HEK293T (cell line): ENCODE results near the gene HDHD5.

Source experiments
- CTBP1 ChIP-seq: fragments of 450-650 bp; IDR thresholded peaks from 2 replicates; pipeline ENCODE4 v1.6.1; 2016; ENCODE audit warnings: borderline replicate concordance
- ZNF384 ChIP-seq: fragments of 450-650 bp; IDR thresholded peaks from 2 replicates; pipeline ENCODE4 v1.6.1; 2016
- TF ChIP-seq, protein P1 (sequence below): fragments of 450-650 bp; IDR thresholded peaks from 2 replicates; pipeline ENCODE4 v1.6.1; 2016

DNA sequence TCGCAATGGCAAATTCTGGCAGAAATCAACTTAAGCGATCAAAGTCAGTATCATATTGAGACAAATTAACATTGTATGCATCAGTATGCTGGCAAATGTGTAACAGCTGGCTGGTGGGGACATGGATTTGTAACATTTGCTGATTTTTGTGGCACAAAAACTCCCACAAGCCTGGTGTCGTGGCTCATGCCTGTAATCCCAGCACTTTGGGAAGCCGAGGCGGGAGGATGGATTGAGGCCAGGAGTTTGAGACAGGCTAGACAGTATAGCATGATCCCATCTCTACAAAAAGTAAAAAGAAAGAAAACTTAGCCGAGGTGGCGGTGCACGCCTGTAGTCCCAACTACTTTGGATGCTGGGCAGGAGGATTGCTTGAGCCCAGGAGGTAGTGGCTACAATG lies 17.6 kb upstream of the HDHD5 start:
- TF ChIP-seq CTBP1 (no peak), ZNF384 (no peak)
- TF ChIP-seq, protein P1, sequence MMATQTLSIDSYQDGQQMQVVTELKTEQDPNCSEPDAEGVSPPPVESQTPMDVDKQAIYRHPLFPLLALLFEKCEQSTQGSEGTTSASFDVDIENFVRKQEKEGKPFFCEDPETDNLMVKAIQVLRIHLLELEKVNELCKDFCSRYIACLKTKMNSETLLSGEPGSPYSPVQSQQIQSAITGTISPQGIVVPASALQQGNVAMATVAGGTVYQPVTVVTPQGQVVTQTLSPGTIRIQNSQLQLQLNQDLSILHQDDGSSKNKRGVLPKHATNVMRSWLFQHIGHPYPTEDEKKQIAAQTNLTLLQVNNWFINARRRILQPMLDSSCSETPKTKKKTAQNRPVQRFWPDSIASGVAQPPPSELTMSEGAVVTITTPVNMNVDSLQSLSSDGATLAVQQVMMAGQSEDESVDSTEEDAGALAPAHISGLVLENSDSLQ, result no peak
